Activated CD4-positive, alpha-beta T cell treated with anti-CD3 and anti-CD28 coated beads, Interleukin-2, amount 50 U/mL, for 4 hours (primary cell): Measurements from ENCODE around the gene PTOV1.

Experiments used
- DNase-seq, 2 experiments: peaks; one replicate each; pipeline ENCODE4 v3.0.0-alpha.2; 2020

Gene PTOV1

DNA sequence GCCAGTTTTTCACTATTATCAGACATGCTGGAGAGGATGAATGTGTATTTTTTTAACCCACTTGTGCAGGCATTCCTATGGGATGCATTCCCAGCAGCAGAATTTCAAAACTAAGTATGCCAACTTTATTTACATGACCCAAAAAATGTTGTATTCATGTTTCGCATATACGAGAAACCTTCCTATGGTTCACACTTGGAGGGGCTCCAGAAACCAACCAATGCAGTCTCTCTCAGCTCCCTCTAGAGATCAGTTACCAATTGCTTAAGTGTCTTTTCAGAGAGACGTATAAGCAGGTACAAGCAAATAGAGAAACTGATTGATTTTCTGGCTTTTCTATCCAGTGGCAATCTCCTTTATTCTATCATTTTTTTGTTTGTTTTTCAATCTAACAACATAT lies 5.5 kb upstream of the PTOV1 start:
- no peak for DNase-seq

DNA sequence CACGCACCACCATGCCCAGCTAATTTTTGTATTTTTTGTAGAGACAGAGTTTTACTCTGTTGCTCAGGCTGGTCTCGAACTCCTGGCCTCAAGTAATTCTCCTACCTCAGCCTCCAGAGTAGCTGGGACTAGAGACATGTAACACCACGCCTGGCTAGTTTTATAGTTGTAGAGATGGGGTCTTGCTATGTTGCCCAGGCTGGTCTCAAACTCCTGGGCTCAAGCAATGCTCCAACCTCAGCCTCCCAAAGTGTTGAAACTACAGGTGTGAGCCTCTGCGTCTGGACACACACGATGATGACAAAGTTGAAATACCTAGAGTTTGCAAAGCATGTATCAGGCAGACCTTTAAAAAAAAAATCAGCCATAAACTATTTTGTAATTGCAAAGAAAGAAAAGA lies 4.6 kb upstream of the PTOV1 start:
- DNase-seq = no peak

DNA sequence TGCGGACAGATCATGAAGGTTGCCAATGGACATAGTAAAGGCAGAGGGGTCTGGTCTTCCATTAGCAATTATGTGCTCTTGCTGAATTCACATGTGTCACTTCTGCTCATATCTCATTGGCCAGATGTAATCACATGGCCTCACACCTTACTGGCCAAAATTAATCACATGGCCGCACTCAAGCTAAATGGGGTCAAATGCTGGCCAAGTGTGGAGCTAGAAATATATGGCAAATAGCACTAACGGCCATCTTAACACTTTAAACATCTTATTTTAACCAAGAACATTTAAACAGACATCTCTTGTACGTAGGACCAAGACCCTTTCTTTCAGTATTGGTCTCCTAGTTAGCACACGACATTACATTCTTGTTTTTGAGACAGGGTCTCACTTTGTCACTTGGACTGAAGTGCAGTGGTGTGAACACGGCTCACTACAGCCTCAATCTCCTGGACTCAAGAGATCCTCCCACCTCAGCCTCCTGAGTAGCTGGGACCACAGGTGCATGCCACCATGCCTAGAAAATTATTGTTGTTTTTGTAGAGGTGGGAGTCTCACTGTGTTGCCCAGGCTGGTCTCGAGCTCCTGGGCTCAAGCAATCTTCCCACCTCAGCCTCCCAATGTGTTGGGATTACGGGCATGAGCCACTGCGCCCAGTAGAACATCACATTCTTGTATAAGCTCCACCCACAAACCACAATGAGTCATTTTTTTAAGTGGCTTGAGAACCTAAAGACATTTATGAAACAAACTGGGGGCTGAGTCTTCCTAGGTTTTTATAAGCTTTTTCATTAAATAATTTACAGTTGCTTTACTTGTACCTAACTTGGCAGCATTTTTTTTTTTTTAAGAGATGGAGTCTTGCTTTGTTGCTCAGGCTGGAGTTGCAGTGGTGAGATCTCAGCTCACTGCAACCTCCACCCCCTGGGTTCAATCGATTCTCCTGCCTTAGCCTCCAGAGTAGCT lies 2.9 kb upstream of the PTOV1 start:
- no peak for DNase-seq

DNA sequence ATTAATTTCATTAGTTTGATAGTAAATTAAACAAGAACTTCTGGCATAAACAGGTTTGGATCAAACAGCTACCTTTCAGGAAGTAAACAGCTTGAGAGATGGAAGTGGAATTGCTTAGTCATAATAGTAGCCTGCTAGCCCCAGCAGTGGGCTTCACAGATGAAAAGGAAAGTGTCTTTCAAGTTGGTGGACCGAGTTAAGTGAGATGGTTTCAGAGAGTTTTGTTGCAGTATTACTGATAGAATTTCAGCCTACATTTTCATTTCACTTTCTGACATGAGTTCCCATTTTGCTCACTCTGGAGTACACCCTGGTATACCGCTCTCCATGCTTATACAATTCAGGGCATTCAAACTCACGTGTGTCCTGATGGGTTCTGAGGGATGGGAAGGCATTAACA lies 2.0 kb upstream of the PTOV1 start:
- no peak for DNase-seq

DNA sequence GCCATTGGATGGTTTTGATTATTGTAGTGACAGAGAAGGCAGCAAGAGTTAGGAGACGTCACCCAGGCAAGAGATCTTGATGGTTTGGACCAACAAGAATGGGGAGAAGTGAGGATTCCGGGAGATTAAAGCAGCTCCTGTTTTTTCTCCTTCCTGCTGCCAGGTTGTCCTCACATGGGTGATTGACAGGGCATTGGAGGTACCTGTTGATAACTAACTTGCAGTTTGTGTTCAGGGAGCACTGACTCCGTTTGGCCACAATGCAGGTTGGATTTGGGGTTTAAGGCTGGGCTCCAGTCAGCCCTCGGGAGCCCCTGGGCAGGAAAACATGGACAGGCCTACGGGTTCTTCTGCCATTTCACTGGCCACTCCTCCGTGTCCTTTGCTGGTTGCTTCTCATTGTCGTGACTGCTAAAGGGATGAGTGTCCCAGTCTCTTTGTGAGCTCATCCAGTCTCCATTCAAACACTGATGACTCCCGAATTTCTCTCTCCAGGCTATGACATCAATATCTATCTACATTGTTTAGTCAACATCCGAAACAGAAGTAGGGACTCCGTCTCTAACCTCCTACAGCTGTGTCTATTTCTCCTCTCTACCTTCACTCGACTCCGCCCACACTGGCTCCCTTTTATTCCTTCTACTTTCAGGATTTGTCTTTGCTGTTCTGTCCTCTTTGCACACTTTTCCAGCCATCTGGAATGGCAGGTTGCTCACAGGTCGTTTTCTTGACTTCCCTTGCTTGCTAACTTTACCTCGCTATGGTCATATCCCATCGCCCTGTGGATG lies 1.3 kb upstream of the PTOV1 start:
- no peak for DNase-seq

DNA sequence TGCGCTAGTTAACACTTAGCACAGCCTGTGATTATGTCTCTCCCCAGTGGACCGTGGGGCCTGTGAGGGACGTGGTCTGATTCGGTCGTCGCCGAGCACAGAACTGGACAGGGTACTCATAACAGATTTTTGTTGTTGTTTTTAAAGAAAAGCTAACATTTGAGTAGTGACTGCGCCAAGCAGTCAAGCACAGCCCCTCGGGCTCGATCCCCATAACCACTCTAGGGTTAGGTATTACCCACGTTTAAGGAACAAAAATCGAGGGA lies 805 bp upstream of the PTOV1 start:
- DNase-seq = no peak

DNA sequence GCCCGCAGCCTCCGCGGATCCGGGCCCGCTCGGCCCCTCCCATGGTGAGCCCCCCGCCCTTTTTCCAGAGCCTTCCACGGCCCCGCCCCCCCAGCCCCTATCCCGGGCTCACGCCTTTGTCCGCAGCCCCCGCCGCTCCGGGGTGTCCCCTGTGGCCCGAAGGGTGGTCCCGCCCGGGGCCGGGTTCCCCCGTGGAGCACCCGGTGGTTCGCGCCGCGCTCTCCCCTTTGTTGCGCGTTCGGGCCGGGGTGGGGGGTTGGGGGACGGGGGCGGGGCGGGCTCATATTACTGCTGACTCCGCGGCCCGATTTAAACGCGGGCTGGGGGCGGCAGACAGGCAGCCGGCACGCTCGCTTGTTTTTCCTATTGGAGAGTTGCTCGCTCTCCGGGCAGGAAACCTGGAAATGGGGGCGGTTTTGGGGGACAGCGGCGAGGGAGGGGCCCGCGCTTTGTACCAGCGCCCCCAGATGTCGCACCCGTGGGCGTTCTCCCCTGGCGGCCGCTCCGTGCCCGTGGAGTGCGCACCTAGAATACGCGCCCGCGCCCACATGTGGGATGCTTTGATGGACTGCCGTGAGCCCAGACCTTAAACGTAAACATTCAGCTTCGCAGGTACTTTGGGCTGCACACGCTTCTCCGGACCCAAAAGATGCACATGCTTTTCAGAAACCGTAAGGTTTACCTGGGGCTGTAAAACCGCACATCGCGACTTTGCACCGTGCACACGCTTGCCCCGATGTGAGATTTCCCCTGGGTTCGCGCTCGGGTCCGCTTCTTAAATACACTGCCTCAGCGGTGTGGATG lies 699 bp downstream of the PTOV1 start:
- DNase-seq = peak; percentile 19 to 33

DNA sequence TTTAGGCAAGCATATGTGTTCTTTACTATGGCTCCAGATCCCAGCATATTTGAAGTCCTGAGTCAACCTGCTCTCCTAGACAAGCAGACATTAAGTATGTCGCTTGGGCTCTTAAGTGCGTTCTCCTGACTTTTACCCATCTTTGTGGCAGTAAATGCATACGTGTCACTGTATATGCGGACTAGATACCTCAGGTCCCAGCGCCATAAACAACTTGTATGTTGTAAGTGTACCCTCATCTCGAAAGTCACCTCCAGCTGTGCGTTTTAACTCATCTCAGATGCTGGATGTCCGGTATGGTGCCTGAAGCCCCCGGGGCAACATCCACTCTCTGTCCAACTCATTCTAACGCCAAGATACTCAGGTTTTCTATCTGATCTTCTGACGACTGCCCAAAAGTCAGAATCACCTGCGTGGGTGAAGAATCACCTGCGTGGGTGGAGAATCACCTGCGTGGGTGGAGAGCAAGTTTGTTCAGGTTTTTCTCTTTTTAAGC lies 1.7 kb downstream of the PTOV1 start:
- DNase-seq = no peak

DNA sequence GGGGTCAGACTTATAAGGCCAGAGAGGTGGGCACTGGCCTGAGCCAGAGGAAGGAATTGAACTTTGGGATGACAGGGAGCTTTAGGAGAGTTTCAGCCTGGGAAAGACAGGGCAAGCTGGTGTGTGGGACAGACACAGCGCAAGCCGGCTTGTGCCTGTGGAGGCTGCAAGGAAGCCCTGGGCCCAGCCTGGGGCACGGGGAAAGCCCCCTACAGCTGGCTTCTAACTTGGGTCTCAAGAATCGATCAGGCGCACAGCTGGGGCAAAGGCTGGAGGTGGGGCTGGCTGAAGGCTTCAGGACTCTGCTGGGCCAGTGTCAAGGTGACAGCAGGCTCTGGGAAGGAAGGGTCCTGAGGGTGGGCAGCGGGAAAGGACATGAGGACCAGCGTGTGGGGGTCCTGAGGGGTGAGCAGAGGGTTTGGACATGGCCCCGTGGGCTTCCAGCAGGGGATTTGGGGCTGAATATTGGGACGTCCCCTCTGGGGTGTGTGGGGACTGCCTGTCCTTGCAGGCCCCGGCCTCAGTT lies 3.0 kb downstream of the PTOV1 start:
- DNase-seq = no peak

DNA sequence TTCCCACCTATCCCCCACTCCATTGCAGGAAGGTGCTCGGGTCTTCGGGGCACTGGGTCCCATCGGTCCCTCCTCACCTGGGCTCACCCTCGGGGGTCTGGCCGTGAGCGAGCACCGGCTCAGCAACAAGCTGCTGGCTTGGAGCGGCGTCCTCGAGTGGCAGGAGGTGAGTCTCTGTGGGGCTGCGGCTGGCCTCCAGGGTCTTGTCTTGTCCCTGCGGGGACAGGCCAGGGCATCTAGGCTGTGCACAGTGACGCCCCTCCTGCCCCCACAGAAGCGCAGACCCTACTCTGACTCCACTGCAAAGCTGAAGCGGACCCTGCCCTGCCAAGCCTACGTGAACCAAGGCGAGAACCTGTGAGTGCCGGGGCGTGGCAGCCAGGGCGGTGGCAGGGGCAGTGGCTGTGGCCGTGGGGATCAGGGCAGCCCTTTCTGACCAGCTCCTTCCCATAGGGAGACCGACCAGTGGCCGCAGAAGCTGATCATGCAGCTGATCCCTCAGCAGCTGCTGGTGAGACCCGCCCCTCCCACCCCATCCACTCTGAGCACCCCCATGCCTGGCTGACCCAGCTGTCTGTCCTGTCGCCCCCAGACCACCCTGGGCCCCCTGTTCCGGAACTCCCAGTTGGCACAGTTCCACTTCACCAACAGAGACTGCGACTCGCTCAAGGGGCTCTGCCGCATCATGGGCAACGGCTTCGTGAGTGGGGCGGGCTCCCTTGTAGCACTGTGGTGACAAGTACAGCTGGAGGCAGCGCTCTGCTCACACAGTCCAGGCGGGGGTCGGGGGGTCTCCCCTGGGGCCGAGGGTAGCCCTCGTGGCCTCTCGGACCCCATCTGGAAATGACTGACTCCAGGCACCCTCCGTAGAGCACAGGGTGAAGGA lies 3.7 kb downstream of the PTOV1 start:
- DNase-seq = no peak

DNA sequence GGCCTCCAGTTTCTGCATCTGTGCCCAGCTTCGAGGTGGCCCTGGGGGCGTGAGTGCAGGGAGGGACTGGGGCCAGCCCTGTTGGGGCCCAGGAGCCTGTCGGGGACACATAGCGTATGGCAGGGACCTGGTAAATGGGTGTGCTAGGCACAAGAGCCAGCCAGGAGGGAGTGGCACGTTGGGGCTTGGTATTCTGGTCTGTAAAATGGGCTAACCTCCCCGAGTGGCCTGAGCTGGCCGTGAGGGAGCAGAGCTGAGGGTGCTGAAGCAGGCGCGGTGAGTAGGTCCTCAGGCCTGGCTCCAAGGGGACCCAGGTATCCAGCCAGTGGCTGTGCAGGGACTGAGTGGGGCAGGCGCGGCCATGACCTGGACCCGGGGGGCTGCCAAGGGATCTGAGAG lies 4.3 kb downstream of the PTOV1 start:
- DNase-seq = no peak

DNA sequence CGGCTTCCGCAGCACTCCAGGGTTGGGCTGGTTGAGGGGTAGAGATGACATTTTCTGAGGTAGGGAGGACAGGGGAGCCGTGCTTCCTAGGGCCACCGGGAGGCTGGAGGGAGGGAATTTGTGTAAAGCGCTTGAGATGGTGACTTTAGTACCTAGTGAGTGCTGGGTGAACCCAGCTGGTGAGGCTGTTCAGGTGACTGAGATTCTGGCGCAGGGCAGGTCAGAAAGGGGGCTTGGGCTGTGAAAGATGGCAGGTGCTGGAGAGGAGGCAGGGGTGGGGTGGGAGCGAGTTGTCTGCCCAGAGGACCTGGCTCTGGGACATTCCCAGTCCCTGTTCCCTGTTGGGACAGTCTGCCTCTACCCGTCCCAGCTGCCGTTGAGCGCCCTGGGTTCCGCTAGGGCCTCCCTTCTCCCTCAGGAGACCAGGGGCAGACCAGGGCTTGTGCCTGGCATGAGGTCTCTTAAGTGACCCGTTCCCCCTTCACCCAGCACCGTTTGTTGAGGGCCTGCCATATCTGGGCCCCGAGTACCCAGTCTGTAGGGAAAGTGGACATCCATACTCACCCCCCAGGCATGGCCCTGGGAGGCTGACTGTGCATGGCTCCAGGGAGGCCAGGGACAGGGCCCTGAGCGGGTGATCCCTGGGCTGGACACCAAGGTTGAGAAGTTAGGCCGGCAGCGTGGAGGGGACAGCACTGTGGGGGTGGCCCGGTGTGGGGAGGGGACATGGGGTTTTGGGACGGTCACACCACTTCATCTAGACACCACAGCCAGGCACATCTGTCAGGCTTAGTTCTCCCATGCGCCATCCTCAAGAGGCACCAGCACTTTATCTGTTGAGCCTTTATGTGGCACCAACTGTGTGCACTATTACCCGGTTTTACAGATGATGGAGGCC lies 5.0 kb downstream of the PTOV1 start:
- DNase-seq = no peak

DNA sequence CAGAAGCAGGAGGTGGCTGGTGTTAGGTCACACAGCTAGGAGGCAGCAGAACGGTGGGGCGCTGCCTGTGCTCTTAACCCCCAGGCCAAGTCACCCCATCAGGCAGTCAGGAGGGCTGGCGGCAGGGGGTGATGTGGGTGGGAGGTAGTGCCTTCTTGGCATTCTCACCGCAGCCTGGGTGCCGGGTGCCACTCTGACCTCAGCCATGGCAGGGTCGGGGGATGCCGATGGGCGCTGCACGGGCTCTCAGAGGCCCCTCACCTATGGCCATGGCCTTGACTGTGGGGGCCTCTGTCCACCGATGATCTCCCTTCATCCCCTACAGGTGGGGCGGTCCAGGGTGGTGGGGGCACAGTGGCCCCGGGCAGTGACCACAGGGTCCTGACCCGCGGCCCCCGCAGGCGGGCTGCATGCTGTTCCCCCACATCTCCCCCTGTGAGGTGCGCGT lies 5.6 kb downstream of the PTOV1 start:
- no peak for DNase-seq

DNA sequence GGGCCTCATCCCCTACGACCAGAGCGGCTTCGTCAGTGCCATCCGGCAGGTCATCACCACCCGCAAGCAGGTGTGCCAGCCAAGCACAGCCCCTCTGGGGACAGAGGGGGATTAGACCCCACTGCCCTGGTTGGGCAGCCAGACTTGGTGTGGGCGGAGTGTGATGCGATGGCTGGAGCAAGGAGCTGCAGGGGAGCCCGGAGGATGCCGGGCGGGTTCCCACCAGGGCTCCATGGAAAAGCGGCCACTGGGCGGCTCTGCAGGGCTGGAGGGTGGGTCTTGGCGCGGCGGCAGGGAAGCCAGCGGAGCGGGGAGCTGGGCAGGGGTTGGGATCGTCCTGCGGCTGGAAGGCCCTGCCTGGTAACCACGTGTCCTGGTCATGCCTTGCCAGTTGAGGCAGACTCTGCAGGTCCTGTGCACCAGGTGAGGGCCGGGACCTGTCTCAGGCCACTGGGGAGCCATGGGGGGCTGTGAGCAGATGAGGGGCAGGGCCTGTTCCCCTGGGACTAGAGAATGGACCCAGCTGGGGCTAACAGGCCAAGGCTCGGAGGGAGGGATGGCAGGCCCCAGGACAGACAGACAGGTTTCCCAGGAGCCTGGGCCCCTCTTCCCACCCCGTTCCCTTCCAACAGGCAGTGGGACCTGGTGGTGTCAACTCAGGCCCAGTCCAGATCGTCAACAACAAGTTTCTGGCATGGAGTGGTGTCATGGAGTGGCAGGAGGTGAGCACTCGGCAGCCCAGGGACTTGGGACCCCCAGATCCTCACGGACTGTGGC lies 6.3 kb downstream of the PTOV1 start:
- DNase-seq = no peak

DNA sequence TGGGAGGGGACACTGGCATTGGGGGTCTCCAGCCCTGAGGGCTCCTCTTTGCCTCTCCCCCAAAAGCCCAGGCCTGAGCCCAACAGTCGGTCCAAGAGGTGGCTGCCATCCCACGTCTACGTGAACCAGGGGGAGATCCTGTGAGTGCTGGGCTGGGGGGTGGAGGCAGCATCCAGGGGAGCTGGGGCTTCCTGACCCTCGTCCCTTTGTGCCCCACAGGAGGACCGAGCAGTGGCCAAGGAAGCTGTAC lies 6.8 kb downstream of the PTOV1 start:
- no peak for DNase-seq

DNA sequence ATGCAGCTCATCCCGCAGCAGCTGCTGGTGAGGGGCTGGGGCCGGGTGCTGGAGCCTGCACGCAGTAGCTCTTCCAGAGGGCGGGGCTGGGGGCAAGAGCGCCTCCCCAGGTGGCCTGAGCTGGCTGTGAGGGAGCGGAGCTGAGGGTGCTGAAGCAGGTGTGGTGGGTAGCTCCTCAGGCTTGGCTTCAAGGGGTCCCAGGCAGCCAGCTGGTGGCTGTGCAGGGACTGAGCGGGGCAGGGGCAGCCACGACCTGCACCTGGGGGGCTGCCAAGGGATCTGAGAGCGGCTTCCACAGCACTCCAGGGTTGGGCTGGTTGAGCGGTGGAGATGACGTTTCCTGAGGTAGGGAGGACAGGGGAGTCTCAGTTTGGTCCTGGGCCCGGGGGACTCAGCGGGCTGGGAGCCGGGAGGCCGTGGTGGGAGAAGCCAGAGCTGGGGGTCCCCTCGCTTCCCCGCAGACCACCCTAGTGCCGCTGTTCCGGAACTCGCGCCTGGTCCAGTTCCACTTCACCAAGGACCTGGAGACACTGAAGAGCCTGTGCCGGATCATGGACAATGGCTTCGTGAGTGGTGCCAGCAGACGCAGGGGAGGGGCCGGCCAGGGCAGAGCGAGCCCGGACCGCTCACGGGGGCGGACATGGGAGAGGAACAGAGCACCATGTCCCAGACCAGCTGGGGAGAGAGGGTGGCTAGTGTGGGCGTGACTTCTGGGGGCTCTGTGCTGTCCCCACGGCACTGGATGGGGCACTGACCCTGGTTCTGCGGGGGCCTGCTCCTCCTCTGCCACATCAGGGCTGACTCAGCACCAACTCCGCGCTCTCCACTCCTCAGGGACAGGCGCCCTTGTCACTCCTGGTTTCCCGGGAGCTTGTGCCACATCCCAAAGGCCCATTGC lies 7.4 kb downstream of the PTOV1 start:
- DNase-seq = no peak

DNA sequence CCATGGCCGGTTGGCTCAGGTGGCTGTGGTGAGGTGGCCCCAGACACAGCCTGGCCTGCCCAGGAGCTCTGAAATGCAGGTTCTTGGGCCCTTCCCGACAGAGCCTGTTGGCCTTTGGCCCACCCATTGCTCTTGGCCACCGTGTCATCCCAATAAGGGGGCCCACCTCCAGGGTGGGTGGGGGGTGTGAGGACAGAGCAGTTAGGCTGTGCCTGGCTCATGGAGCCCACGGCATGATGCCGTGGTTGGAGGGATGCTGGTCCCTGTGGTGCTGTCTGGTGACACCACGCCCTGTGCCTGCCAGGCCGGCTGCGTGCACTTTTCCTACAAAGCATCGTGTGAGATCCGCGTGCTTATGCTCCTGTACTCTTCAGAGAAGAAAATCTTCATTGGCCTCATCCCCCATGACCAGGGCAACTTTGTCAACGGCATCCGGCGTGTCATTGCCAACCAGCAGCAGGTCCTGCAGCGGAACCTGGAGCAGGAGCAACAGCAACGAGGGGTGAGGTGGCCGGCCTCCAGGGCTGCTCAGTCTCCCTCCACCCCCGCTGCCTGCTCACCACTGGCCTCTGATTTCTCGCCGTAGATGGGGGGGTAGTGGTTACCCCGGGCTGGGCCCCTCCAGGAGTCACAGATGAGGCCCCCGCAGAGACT lies 8.8 kb downstream of the PTOV1 start:
- DNase-seq = no peak

DNA sequence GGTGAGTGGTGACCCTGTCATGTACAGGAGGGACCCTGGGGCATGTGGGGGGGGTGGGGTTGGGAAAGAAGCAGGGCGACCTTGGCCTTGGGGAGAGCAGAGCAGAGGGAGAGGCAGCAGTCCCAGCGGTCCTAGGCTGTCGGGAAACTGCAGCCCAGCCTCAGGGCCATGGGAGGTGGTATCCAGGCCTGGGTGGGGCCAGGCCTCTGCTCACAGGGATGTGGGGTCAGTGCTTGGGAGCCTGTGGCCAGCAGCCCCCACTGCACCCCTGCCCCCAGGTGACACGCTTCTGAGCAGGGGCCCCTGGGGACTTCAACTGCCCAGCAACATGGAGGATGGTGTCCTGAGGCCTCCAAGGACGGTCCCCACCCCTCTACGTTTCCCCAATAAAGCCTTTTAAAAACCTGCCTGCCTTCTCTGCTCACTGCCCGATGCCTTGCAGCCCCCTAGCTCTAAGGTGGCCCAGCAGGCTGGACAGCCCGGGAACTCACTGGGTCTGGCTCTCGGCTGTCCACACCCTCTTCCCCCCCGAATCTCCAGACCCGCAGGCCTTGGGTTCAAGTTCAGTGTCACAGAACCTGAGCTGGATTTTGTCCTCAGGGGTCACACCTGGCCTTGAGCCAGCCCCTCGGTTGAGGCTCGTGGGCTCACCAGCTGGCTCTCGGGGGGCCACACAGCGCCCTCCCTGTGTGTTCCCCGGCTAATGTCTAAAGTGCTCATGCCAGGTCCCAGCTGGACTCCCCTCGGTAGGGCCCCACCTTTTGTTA lies 9.6 kb downstream of the PTOV1 start:
- DNase-seq = no peak
